Skin of body (tissue), 2 donors: ENCODE data around the gene COX6A1. TPM values are rescaled to one million over a fixed set of nuclear protein-coding genes. Genes with fewer than 3 reads are reported as not detected.
"Not testable (repeated sequence)": the region's sequence is repeated elsewhere in the genome, so short reads cannot be mapped to it uniquely, and the experiment has no call there.

Experiments
- DNase-seq: peaks from one replicate; lab custom pipeline; 2025; lab: John Stamatoyannopoulos, UW
- total RNA-seq: library from RNA; depleted of rRNA; stranded (reverse); fragments of >200 nt; gene quantifications from one replicate; pipeline ENCODE4 v1.2.3, GENCODE V29; 2014

Gene COX6A1
- total RNA-seq, 1 donor from 2014 or later, result 242 TPM

- no peak for DNase-seq
Observed at GRCh38 chr12:120425797-120426196, 12.1 kb upstream of the COX6A1 start.

DNA sequence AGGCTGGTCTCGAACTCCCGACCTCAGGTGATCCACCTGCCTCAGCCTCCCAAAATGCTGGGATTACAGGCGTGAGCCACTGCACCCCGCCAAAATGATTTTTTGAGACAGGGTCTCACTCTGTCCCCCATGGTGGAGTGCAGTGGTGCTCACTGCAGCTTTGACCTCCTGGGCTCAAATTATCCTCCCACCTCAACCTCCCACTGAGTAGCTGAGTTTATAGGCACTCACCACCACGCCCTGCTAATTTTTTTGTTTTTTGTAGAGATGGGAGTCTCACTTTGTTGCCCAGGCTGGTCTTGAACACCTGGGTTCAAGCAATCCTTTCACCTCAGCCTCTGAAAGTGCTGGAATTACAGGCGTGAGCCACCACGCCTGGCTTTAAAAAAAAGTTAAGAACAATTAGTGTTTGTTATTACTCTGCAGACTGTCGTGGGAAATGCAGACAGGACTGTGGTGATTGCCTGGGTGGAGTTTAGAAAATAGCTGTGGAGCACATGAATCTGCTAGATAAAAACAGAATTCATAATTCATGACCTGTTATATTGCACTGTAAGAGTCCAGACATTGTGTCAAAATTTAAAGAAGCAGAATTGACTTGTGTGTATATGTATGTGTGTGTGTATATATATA, 9.2 kb upstream of the COX6A1 start:
- no peak for DNase-seq

DNA sequence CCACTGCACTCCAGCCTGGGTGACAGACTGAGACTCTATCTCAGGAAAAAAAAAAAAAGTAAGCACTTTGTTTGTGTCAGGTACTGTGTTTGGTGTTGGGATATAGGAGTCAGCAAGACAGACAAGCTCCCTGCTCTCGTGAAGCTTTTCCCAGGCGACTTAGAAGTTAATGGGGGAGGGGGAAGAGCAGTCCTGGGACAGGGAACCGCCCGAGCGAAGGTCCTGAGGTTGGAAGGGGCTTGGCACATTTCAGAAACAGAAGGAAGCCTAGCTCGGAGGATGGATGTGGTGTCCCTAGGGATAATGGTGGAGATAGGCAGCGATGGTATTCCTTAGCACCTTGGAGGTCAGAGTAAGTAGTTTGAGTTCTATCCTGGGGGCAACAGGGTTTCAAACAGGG, 8.5 kb upstream of the COX6A1 start:
- DNase-seq, result no peak

DNA sequence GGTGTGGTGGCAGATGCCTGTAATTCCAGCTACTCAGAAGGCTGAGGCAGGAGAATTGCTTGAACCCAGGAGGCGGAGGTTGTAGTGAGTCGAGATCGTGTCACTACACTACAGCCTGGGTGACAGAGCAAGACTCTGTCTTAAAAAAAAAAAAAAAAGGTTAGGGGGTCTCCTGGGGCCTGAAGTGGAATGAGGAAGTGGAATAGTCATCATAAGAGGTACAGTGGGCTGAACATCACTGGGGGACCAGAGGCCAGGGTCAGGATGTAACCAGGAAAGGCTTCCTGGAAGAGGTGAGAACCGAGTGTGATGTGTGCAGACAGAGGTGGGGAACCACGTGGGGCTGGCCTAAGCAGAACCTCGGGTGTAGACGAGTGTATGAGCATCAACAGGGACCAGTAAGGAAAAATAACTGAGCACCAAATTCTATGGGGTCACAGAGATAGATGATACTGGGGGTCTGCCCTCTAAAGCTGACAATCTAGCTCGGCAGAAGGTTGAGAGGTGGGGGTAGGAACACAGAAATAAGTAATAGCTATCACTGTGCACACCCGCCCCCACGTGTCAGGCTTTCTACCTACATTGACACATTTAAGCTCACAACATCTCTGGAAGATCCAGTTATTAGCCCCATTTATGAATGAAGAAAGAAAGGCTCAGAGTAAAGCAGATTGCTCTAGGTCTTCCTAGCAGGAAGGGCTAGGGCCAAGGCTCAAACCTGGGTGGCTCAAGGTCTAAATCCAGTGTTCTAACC, 5.0 kb upstream of the COX6A1 start:
- DNase-seq, result no peak

GRCh38 chr12:120438495-120439198, 734 bp downstream of the COX6A1 start:
- no peak for DNase-seq

DNA sequence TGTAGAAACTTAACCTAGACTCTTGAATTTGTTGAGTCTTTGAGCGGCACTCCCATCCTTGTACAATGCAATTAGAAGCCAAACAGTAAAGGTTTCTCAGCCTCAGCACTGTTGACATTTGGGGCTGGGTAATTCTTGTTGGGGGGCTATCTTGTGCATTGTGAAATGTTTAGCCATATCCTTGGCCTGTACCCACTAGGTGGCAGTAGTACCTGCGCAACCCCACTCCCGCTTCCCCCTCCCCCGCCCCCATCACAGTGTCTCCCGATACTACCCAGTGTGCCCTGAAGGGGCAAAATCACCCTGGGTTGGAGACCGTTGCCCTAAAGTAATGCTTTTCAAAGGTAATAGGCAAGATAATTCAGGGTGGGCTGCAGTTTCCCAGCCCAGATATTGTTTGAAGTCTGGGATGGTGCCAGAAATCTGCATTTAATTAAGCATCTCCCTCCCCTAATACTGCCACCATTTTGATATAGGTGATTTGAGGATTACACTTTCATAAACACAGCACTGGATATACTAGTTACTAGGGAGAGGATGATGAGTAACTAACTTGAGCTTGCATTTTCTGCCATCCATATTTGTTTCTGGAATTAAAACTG, 1.8 kb downstream of the COX6A1 start:
- no peak for DNase-seq

DNA sequence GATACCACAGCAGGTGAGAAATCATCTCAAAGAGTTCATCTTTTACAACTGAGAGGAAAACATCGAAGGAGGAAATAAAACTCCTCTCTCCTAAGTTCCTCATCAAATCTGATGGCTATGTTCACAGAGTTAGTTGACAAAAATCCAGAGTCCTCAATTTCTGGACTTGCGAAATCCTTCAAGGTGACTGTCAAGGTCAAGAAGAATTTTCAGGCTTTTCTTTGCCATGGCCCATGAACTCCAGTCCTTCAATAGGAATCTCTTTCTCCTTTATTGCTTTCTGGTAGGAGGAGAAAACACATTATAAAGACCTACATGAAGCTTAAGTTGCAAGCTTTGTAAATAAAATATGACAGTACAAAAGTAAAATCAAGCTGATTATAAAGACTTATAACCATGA, 6.8 kb downstream of the COX6A1 start:
- DNase-seq, result no peak

DNA sequence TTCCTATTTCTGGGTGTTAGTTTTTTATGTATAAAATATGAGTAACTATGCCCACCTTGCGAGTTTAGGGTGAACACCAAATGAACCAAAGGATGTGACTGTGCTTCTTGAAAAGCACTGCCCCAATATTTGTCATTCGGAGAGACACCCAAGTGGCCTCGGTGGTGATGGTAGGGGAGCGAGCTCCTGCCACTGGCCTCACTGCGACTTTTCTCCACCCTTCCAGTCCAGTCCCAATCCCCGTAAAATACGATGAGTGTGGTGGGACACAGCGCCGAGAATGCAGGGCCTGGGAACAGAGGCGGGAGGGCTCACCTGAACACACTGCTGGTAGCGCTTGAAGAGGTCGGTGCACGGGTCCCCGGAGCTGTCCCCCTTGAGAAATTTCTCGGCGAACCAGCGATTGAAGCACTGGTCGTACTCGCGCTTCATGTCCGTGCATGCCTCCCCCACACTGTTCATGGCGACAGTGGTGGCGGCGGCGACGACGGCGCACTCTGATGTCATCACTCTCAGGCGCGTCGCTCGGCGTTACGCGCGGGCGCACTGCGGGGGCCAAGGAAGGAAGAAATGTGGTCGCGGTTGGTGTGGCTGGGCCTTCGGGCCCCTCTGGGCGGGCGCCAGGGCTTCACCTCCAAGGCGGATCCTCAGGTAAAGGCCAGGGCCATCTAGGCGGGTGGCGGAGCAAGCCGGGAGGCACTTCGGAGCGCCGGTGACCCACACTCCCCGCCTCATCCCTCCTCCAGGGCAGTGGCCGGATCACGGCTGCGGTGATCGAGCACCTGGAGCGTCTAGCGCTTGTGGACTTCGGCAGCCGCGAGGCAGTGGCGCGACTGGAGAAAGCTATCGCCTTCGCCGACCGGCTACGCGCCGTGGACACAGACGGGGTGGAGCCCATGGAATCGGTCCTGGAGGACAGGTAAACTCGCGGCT, 8.3 kb downstream of the COX6A1 start, which contains the start of the genes GATC and TRIAP1:
Gene GATC, plus strand, starts transcription at position 534 of the 933 bp plus-strand sequence. Its CDS starts 37 bp downstream, at position 571.
Gene TRIAP1, minus strand, starts transcription at position 474 of the 933 bp plus-strand sequence. Its CDS starts 12 bp downstream, at position 462.
- DNase-seq, result peak; percentile 73

DNA sequence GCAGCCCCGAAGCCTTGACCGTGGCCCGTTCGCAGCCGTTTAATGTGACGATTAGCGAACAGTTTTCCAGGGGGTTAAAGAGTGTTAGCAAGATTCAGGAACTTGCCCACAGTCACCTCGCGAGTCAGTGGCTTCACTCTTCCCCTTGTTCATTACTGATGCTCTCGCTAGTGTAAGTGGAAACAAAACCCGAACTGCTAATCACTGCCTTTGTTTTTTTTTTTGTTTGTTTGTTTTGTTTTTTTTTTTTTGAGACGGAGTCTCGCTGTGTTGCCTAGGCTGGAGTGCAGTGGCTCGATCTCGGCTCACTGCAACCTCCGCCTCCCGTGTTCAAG, 8.9 kb downstream of the COX6A1 start:
- DNase-seq, result not testable (repeated sequence)

GRCh38 chr12:120447992-120448391, 10.1 kb downstream of the COX6A1 start:
- no peak for DNase-seq

GRCh38 chr12:120452524-120452923, 14.6 kb downstream of the COX6A1 start:
- DNase-seq, result not testable (repeated sequence)

DNA sequence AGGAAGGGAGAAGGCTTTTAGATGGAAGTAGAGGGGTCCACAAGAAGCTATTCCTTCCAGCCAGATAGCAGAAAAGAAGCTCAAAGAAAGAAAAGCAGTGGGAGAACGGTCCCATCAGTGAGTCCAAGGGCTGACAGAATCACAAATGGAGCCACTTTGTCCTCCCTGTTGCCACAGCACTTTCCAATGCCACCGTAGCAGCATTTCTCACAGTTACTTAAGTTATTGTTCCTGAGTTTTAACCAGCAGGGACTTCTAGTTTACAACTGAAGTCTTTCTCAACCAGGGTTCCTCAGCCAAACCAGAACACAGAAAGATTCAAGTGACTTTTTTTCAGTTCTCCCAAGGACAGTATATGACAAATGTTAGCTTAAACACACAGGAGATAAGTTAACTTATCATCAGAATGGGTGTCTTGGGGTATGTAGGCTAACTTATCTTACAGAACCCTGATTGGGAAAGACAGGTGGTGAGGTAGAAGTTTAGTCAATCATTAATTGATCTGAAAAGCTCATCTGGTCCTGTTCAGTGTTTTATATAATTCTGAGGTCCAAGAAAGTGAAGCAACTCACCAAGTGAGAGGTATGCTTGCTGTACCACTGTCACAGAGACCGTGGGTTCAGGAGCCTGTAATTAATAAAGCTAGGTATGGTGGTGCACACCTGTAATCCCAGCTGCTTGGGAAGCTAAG, 15.3 kb downstream of the COX6A1 start:
- no peak for DNase-seq

DNA sequence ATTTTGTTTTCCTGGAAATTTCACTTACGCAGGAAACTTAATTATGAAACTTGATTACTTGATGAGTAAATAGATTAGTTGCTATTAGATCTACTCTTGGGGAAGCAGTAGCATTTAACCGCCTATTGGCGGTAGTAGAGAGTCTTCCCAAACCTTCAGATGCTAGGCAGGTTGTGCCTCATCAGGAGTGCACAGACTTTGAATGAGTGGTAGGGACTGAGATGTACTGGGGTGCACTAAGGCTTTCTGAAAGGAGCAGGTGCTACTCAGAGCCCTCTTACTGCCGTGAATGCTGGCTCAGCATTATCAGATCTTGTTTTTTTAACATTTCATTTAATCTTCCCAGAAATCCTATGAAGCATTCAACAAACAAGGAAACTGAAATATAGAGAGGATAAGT, 16.1 kb downstream of the COX6A1 start:
- DNase-seq, result no peak

DNA sequence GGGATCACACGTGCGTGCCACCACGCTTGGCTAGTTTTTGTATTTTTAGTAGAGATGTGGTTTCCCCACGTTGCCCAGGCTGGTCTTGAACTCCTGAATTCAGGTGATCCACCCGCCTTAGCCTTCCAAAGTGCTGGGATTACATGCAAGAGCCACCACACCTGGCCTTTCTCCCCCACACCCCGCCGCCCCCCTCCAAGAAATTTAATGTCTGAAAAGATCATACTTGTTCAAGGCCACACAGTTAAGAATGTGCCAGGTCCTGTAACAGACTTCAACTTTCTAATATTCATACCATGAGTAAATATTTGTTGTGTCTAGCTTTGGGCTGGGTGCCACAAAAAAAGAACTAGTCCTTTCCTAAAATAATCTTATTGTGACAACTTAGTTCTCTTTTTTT, 17.4 kb downstream of the COX6A1 start:
- DNase-seq, result no peak

- DNase-seq, result no peak
Observed at GRCh38 chr12:120457133-120457532, 19.2 kb downstream of the COX6A1 start.

- DNase-seq, result no peak
Observed at GRCh38 chr12:120460157-120460556, 22.2 kb downstream of the COX6A1 start.

- DNase-seq, result no peak
Observed at GRCh38 chr12:120462099-120462640, 24.3 kb downstream of the COX6A1 start.

DNA sequence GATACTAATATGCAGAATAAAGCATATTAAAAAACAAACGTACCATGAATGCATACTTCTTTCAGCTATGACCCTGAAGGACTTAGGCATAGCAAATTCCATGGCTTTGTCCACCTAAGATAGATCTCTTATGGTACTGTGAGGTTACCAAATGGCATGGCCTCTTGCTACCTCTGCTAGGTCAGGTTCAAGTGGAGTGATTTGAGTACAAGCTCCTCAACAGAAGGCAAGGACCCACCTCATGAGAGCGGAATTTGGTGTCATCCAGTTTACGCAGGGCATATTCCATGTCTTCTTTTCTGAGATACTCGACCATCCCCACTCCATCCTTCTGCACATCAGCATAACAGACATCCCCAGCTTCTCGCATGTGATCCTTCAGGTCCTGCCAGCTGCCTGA, 25.8 kb downstream of the COX6A1 start:
- no peak for DNase-seq

DNA sequence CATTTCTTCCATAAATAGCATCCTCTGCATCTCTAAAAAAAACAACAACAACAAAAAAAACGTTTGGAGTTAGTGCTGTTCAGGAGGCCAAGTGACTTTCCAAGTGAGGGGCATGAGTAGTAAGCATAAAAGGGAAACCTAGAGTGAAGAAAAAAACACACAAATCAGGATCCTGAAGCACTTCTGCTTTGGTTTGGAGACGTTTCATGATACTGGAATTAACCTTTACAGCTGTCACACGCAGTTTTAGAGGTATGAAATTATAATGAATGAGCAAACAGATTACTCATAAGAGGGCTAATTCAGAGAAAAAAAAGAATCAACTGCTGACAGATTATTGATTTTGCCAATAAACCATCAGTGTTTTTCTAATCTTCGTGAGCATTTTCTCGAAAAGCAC, 27.8 kb downstream of the COX6A1 start:
- no peak for DNase-seq
